Erythroblast (primary cell): ENCODE data around the gene PDE9A.

Experiments used
- GATA1 ChIP-seq: IDR thresholded peaks from 2 replicates; pipeline ENCODE4 v1.6.1; 2011; ENCODE audit warnings: low read depth, mild to moderate bottlenecking, control low read depth, low read length, moderate library complexity
- POLR2A ChIP-seq: IDR thresholded peaks from 2 replicates; pipeline ENCODE4 v1.6.1; 2011; ENCODE audit warnings: mild to moderate bottlenecking, low read length

DNA sequence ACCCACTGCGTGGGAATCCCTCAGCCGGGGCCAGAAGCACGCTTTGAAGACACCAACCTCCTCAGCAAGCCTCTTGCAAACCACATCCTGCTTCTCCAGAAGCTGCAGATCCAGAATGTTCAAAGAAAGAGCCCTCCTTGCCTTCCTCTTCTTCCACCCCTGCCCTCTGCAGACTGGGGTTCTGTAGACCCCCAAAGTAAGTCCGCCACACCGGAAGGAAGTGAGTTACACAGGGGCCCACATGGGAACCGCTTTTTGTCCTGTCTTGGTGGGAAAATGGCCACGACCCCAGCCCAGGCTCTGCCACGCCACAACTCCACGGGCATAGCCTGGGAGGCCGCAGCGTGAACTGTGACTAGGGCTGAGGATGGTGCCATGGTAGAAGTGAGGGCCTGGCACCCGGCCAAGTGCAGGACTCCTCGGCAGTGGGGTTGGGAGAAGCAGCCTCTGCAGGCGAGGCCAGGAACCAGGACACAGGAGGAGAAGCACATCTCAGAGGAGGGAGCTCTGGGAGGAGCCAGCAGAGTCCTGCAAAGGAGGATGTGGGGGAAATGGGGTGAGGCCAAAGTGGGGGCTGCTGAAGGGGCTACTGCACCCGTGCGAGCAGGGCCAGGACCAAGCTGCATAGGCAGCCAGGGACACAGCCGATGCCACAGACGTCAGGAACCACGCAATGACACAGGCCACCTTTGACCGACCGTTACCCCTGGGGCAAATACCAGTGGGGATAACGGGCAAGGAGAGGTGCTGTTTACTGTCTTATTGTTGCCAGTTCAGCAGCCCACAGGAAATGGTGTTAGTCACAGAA lies 30.9 kb downstream of the PDE9A start:
- no peak for TF ChIP-seq POLR2A
- TF ChIP-seq GATA1: no peak
